ENCODE data around the gene FGF4. TPM values are rescaled to one million over a fixed set of nuclear protein-coding genes. Genes with fewer than 3 reads are reported as not detected.

The FGF4 gene
- total RNA-seq, 2 experiments from 2014 or later = not detected

DNA sequence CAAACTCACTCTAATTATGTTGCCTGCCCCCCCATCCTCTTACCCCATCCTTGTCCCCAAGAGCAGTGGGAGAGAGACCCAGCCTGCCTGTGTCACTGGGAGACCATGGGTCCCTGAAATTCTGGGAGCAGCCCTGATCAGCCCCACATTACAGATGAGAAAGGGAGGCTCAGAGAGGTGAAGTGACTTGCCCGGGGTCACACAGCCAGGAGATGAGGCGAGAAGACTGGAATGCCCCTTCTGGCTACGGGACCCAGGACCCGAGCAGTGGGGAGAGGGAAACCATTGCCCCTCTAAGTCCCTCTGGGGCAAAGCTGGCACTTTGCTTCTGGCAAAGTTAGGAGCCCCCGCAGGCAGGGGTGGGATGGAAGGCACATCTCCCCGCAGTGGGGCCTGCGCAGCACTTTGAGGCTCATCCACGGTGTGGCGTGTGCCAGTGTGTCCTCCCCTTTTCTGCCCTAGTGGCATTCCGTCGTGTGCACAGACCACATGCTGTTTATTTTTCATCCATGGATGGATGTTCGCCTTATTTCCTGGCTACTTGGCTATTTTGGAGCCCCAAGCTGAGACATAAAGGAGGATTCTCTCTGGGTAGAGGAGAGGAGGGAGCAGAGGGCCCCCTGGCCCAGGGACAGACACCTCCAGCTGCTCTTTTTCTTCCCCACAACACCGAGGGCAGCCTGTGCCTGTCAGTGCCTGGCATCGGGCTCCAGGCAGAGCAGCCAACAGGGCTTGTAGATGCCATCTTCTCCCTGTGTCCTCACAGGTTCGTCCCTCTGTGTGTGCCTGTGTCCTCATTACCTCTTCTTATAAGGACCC is 47.7 kb upstream of the FGF4 start:
- CTCF ChIA-PET (ENCODE audit: unreplicated experiment) = no interaction called here
- no peak overlapping the region for H3K4me3 ChIP-seq (ENCODE audit: low read depth, low read length, poor library complexity, severe bottlenecking)
- no peaks in the 10 kb centered on the region for H3K4me1 ChIP-seq (ENCODE audit: insufficient read depth, low read length, poor library complexity, severe bottlenecking)
- no peak overlapping the region for H2AFZ ChIP-seq (ENCODE audit: low read length)
- H3K27ac ChIP-seq (ENCODE audit: low read depth, low read length, poor library complexity, severe bottlenecking) = no peak overlapping the region
- H3K9me3 ChIP-seq (ENCODE audit: low read length) = no peaks in the 10 kb centered on the region
- BruUV-seq (replicated peaks) = no TSS peak
- no peak for DNase-seq (ENCODE audit: low spot score)
- H3K79me2 ChIP-seq (ENCODE audit: insufficient read depth, low read depth, low read length) = no peaks in the 10 kb centered on the region
- intact Hi-C loops (cut with micrococcal nuclease; ENCODE audit: unreplicated experiment) = no loop called here
- TF ChIP-seq, protein P1, sequence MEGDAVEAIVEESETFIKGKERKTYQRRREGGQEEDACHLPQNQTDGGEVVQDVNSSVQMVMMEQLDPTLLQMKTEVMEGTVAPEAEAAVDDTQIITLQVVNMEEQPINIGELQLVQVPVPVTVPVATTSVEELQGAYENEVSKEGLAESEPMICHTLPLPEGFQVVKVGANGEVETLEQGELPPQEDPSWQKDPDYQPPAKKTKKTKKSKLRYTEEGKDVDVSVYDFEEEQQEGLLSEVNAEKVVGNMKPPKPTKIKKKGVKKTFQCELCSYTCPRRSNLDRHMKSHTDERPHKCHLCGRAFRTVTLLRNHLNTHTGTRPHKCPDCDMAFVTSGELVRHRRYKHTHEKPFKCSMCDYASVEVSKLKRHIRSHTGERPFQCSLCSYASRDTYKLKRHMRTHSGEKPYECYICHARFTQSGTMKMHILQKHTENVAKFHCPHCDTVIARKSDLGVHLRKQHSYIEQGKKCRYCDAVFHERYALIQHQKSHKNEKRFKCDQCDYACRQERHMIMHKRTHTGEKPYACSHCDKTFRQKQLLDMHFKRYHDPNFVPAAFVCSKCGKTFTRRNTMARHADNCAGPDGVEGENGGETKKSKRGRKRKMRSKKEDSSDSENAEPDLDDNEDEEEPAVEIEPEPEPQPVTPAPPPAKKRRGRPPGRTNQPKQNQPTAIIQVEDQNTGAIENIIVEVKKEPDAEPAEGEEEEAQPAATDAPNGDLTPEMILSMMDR (conservative IDR thresholded peaks at IDR 0.05; ENCODE audit: low read length) = no peak
- no peak for TF ChIP-seq EZH2phosphoT487 (IDR thresholded peaks at IDR 0.05; ENCODE audit: borderline replicate concordance, low read depth, low read length)
- H3K4me2 ChIP-seq (ENCODE audit: low read length) = no peak overlapping the region
- POLR2A ChIA-PET = no interaction called here
- no peaks in the 10 kb centered on the region for H3K9me2 ChIP-seq (ENCODE audit: insufficient read depth, low read length)
- no peaks in the 10 kb centered on the region for H3K36me3 ChIP-seq (ENCODE audit: insufficient read depth, low read length)
- no peaks in the 10 kb centered on the region for H4K20me1 ChIP-seq (ENCODE audit: insufficient read depth, low read length)

GRCh38 chr11:69821511-69822040 is 46.4 kb upstream of the FGF4 start:
- POLR2A ChIA-PET = no interaction called here

More at GRCh38 chr11:69821511-69822040, 46.4 kb upstream of the FGF4 start:
- TF ChIP-seq EZH2phosphoT487 (IDR thresholded peaks at IDR 0.05; ENCODE audit: borderline replicate concordance, low read depth, low read length) = no peak
- TF ChIP-seq, protein P1 (conservative IDR thresholded peaks at IDR 0.05; ENCODE audit: low read length) = no peak
- no peaks in the 10 kb centered on the region for H3K9me2 ChIP-seq (ENCODE audit: insufficient read depth, low read length)
- no peak for DNase-seq (ENCODE audit: low spot score)
- H3K36me3 ChIP-seq (ENCODE audit: insufficient read depth, low read length) = no peaks in the 10 kb centered on the region
- no peaks in the 10 kb centered on the region for H3K79me2 ChIP-seq (ENCODE audit: insufficient read depth, low read depth, low read length)
- H3K4me3 ChIP-seq (ENCODE audit: low read depth, low read length, poor library complexity, severe bottlenecking) = no peak overlapping the region
- intact Hi-C loops (cut with micrococcal nuclease; ENCODE audit: unreplicated experiment) = no loop called here
- no peaks in the 10 kb centered on the region for H3K9me3 ChIP-seq (ENCODE audit: low read length)
- CTCF ChIA-PET (ENCODE audit: unreplicated experiment) = no interaction called here
- no peak overlapping the region for H3K27ac ChIP-seq (ENCODE audit: low read depth, low read length, poor library complexity, severe bottlenecking)
- no peak overlapping the region for H3K4me2 ChIP-seq (ENCODE audit: low read length)
- no peaks in the 10 kb centered on the region for H3K4me1 ChIP-seq (ENCODE audit: insufficient read depth, low read length, poor library complexity, severe bottlenecking)
- no TSS peak for BruUV-seq (replicated peaks)
- no peak overlapping the region for H2AFZ ChIP-seq (ENCODE audit: low read length)
- H4K20me1 ChIP-seq (ENCODE audit: insufficient read depth, low read length) = no peaks in the 10 kb centered on the region
